Measurements from ENCODE around the gene GPR37L1.

DNA sequence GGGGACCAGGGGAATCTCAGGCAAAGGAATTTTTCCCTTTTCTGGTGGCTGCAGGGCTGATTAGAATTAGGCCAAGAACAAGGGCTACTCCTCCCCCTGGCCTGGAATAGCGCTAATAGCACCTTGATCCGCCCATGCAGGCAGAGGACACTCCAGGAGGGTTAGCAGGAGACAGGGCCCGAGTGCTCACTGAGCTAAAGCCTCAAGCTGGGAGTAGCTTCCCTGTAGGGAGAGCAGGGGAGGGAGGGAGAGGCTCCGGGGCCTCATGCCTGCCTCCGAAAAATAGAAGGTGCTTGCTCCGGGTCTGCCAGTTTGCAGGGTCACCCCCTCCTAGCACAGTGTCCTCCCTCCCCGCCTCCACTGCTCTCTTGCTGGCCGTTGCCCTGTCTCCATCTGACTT, 33.9 kb downstream of the GPR37L1 start:
- no peak for TF ChIP-seq POLR2A (IDR thresholded peaks at IDR 0.05; ENCODE audit: low read depth, low read length)
- TF ChIP-seq TAF1 (IDR thresholded peaks at IDR 0.05; ENCODE audit: borderline replicate concordance, low read depth, low read length): no peak

Measured in GM12892 (cell line).